Measurements from ENCODE around the gene MGAT2. TPM values are rescaled to one million over a fixed set of nuclear protein-coding genes. Genes with fewer than 3 reads are reported as not detected.

MGAT2 gene
- total RNA-seq, 2 donors from 2014 or later = 21.4 to 23.5 TPM

GRCh38 chr14:49623941-49624839, 3.6 kb downstream of the MGAT2 start:
- peaks cover 16% of the 10 kb centered on the region for H3K4me1 Mint-ChIP-seq
- DNase-seq = no peak
- WGBS, 2 experiments (ENCODE audit: insufficient coverage in 1 of 2, insufficient read length in 1 of 2) = 87 to 97% methylated on average over 4 to 6 of the region's 6 CpGs
- H3K4me3 ChIP-seq (ENCODE audit: low read length) = no peak overlapping the region
- no peaks in the 10 kb centered on the region for H3K9me3 Mint-ChIP-seq
- no peak overlapping the region for H3K4me3 Mint-ChIP-seq
- TF ChIP-seq CTCF (conservative IDR thresholded peaks at IDR 0.05) = no peak
- no peaks in the 10 kb centered on the region for H3K4me1 ChIP-seq (ENCODE audit: control insufficient read depth, insufficient read depth, low read length)
- H3K36me3 ChIP-seq (ENCODE audit: control insufficient read depth, insufficient read depth, low read length) = peaks cover 45% of the 10 kb centered on the region
- no peak overlapping the region for H3K27ac ChIP-seq (ENCODE audit: low read depth, low read length)
- H3K9me3 ChIP-seq (ENCODE audit: control insufficient read depth, low read length) = no peaks in the 10 kb centered on the region
- peaks cover 35% of the 10 kb centered on the region for H3K36me3 Mint-ChIP-seq (ENCODE audit: low read depth)
- no peaks in the 10 kb centered on the region for H3K27me3 Mint-ChIP-seq (ENCODE audit: insufficient read depth)
- H3K27ac Mint-ChIP-seq = no peak overlapping the region
- H3K9ac ChIP-seq (ENCODE audit: extremely low read depth, low read length, poor library complexity, severe bottlenecking) = no peak overlapping the region
- H3K27me3 ChIP-seq (ENCODE audit: control insufficient read depth, insufficient read depth, low read length, poor library complexity, severe bottlenecking) = no peaks in the 10 kb centered on the region

GRCh38 chr14:49633640-49634546, 13.3 kb downstream of the MGAT2 start:
- Histone ChIP-seq H3K27ac (ENCODE audit: low read depth, low read length) (peak overlapping the region; percentile 98), H3K9me3 (ENCODE audit: control insufficient read depth, low read length) (no peaks in the 10 kb centered on the region), H3K27me3 (ENCODE audit: control insufficient read depth, insufficient read depth, low read length, poor library complexity, severe bottlenecking) (no peaks in the 10 kb centered on the region), H3K9ac (ENCODE audit: extremely low read depth, low read length, poor library complexity, severe bottlenecking) (peak overlapping the region; percentile 91), H3K4me1 (ENCODE audit: control insufficient read depth, insufficient read depth, low read length) (no peaks in the 10 kb centered on the region), H3K36me3 (ENCODE audit: control insufficient read depth, insufficient read depth, low read length) (peaks cover 17% of the 10 kb centered on the region), H3K4me3 (ENCODE audit: low read length) (peak overlapping the region; percentile 94)
- H3K4me1 Mint-ChIP-seq = peaks cover 7% of the 10 kb centered on the region
- H3K27me3 Mint-ChIP-seq (ENCODE audit: insufficient read depth) = no peaks in the 10 kb centered on the region
- H3K36me3 Mint-ChIP-seq (ENCODE audit: low read depth) = peaks cover 35% of the 10 kb centered on the region
- TF ChIP-seq CTCF (conservative IDR thresholded peaks at IDR 0.05) = peak; percentile 84
- H3K27ac Mint-ChIP-seq = peak overlapping the region; percentile 97
- H3K4me3 Mint-ChIP-seq = peak overlapping the region; percentile 87
- 0% methylated on average over 26 to 101 of the region's 101 CpGs for WGBS, 2 experiments (ENCODE audit: insufficient coverage in 1 of 2, insufficient read length in 1 of 2)
- DNase-seq = peak; percentile 98
- H3K9me3 Mint-ChIP-seq = no peaks in the 10 kb centered on the region

GRCh38 chr14:49634547-49635334, 14.1 kb downstream of the MGAT2 start, which contains the start of gene DNAAF2:
DNAAF2 (minus strand) TSS chr14:49635244; CDS start chr14:49635149, 95 bp downstream.
- peak within 1 kb of the TSS; percentile 94 for H3K4me3 ChIP-seq (ENCODE audit: low read length)
- no peak for TF ChIP-seq CTCF (conservative IDR thresholded peaks at IDR 0.05)
- 0 to 2% methylated on average over 12 to 80 of the region's 80 CpGs for WGBS, 2 experiments (ENCODE audit: insufficient coverage in 1 of 2, insufficient read length in 1 of 2)
- H3K36me3 ChIP-seq (ENCODE audit: control insufficient read depth, insufficient read depth, low read length) = peaks cover 23% of the 10 kb centered on the region
- no peaks in the 10 kb centered on the region for H3K9me3 ChIP-seq (ENCODE audit: control insufficient read depth, low read length)
- Mint-ChIP-seq H3K36me3 (ENCODE audit: low read depth) (peaks cover 37% of the 10 kb centered on the region), H3K4me3 (peak within 1 kb of the TSS; percentile 87), H3K27ac (peak within 1 kb of the TSS; percentile 98), H3K9me3 (no peaks in the 10 kb centered on the region), H3K27me3 (ENCODE audit: insufficient read depth) (no peaks in the 10 kb centered on the region), H3K4me1 (peaks cover 7% of the 10 kb centered on the region)
- peak within 1 kb of the TSS; percentile 91 for H3K9ac ChIP-seq (ENCODE audit: extremely low read depth, low read length, poor library complexity, severe bottlenecking)
- H3K27ac ChIP-seq (ENCODE audit: low read depth, low read length) = peak within 1 kb of the TSS; percentile 98
- H3K27me3 ChIP-seq (ENCODE audit: control insufficient read depth, insufficient read depth, low read length, poor library complexity, severe bottlenecking) = no peaks in the 10 kb centered on the region
- H3K4me1 ChIP-seq (ENCODE audit: control insufficient read depth, insufficient read depth, low read length) = no peaks in the 10 kb centered on the region
- peak; percentile 82 for DNase-seq

Data from endodermal cell (in vitro differentiated cells).